22Rv1 (cell line): ENCODE measurements around the gene SEMA5A.

Experiments used
- H3K27ac ChIP-seq: fragments of 450-650 bp; 2 replicates; pipeline ENCODE4 v1.5.1; 2017
- ZFX ChIP-seq: fragments of 450-650 bp; IDR thresholded peaks from 2 replicates; pipeline ENCODE4 v1.6.1; 2017; ENCODE audit warnings: antibody characterized with exemption, borderline replicate concordance
- TF ChIP-seq, protein P1 (sequence below): fragments of 450-650 bp; IDR thresholded peaks from 2 replicates; pipeline ENCODE4 v1.5.1; 2017; ENCODE audit warnings: mild to moderate bottlenecking

The SEMA5A gene

DNA sequence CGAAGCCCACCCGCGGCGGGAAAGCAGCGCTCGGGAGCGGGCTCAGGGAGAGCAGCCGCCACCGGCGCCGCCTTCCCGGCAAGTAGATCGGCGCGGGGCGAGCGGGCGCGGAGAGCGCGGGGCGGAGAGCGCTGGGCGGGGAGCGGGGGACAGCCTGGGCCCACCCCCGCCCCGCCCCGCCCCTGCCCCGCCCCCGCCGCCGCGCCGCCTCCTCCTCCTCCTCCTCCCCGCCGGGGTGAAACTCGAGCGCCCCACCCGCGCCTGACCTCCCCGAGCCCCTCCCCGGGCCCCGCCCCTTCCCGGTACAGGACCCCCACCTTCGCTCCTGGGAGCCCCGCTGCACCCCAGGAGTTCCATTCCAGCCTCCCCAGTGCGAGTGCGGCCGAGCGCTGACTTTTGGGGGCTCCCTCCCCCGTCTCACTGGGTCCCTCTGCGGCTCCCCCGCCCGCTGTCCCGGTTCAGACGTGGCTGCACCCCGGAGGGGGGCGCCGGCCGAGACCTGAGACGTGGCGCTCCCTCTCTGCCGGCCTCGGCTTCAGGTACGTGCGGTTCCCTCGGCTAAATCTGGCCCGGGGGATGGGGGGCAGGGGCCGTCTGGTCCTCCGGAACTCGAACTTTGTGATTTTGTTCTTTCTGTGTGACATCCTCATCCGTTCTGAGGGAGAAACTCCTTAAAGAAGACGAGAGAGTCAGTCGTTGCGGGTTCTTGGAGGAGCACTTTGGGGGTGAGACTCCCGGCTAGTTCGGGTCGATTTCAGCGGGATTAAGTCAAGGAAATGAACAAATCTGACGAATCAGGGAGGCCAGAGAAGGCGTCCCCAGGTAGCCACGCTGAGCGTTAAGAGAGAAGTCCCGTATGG is at the start of gene SEMA5A:
TSS of gene SEMA5A (minus strand) at position 84 of the 860 bp plus-strand sequence. CDS start 166,129 bp downstream, outside the sequence.
- TF ChIP-seq, protein P1, sequence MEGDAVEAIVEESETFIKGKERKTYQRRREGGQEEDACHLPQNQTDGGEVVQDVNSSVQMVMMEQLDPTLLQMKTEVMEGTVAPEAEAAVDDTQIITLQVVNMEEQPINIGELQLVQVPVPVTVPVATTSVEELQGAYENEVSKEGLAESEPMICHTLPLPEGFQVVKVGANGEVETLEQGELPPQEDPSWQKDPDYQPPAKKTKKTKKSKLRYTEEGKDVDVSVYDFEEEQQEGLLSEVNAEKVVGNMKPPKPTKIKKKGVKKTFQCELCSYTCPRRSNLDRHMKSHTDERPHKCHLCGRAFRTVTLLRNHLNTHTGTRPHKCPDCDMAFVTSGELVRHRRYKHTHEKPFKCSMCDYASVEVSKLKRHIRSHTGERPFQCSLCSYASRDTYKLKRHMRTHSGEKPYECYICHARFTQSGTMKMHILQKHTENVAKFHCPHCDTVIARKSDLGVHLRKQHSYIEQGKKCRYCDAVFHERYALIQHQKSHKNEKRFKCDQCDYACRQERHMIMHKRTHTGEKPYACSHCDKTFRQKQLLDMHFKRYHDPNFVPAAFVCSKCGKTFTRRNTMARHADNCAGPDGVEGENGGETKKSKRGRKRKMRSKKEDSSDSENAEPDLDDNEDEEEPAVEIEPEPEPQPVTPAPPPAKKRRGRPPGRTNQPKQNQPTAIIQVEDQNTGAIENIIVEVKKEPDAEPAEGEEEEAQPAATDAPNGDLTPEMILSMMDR: no peak
- TF ChIP-seq ZFX: no peak
- H3K27ac ChIP-seq: no peak within 1 kb of the TSS

DNA sequence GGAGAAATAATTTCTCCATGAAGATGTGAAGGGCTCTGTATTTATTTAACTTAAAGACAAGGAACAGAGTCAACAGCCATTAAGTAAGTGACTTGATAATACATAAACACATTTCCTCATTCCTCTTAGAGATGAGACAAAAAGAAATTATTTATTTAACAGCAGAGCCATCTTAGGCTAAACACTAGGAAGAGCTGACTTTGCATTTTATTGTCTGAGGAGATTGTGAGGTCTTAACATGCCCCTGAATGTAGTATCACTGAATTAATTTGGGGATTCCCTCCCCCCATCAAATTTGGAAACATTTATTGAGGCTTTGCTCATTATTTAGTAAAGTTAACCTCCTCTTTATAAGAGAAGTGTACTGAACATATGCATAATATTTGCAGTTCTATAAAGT is 49.0 kb upstream of the SEMA5A start:
- TF ChIP-seq ZFX: no peak
- TF ChIP-seq, protein P1: no peak
- H3K27ac ChIP-seq: no peak overlapping the region

- TF ChIP-seq ZFX: no peak
- TF ChIP-seq, protein P1: no peak
Measured at GRCh38 chr5:9589049-9589835, 43.4 kb upstream of the SEMA5A start.

GRCh38 chr5:9588254-9588653 is 42.4 kb upstream of the SEMA5A start:
- TF ChIP-seq ZFX: no peak
- TF ChIP-seq, protein P1: no peak
- H3K27ac ChIP-seq: no peak overlapping the region

More at GRCh38 chr5:9589049-9589835, 43.4 kb upstream of the SEMA5A start:
- H3K27ac ChIP-seq: no peak overlapping the region

- TF ChIP-seq ZFX: no peak
- TF ChIP-seq, protein P1: no peak
- no peak overlapping the region for H3K27ac ChIP-seq
Measured at GRCh38 chr5:9587135-9587534, 41.3 kb upstream of the SEMA5A start.

GRCh38 chr5:9582406-9582805 is 36.5 kb upstream of the SEMA5A start:
- no peak overlapping the region for H3K27ac ChIP-seq
- TF ChIP-seq, protein P1: no peak
- no peak for TF ChIP-seq ZFX
